GM19438 (cell line): Measurements from ENCODE around the gene DPF3.

Experiments
- ATAC-seq: cut with Tn5 transposase; IDR thresholded peaks from one replicate; pipeline ENCODE4 v1.9.1; 2021; ENCODE audit warnings: low read depth; ENCODE audit not compliant: unreplicated experiment

Gene DPF3

DNA sequence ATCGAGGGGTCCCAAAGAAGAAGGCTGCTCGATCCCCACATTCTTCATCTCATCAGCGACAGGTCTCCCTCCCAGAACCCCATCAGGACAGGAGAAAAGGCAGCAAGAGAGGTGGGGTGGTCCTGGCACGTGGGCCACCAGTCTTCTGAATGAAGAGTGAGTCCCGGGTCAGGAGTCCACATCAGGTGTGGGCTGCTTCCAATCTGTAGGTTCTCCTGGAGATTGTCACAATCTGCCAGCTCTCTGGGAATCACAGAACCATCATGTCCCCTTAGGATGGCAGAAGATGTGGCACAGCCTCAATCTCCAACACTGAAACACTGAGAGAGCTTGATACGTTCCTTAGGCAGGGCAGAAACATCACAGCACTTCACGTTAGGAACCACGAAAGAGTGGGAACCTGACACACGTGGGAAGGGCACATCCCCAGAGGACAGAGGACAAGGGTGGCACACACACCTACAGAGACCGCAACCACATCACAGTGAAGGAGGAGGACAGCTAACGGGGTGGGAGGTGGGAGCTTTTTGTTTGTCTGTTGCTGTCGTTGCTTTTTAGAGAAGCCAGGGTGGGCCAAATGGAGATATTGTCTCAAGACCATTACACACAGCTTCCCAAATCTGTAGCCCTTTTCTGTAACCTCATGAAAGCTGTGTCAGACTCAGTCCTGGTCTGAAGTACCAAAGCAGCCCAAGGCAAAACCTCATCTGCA is 284.5 kb downstream of the DPF3 start:
- ATAC-seq, result no peak

DNA sequence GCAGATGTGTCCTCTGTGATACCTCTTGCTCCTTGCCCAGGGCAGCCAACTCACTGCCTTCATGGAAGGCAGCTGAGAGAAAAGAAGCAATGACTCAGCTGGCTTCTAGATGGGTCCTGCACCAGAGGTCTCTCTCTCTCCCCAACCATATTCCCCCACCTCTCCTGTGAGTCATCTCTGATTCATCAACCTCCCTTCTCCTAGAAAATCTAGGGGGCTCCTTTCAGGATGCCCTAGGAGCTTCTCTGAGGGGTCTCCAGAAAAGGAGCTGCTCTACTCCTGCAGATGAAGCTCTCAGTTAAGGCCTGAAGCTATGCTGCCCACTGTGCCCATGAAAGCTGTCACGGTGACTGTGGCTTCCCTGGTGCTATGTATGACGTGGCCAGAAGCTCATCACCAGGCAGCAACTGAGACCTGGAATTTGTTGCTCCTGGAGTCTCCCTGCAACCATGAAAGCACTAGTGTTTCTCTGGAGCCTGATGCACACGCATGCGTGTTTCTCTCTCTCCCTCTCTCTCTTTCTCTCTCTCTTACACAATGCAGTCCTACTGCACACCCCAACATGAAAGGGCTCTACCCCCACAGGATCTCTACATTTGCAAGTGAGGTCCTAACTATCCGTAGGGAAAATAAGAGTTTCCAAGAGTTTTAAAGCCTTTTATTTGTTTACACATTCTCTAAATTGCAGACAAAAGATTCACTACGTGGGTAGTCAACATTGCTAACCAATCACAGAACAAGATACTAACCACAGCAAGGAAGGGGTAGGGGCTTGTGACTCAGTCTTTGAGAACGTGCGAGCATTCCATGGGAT is 285.3 kb downstream of the DPF3 start:
- no peak for ATAC-seq

DNA sequence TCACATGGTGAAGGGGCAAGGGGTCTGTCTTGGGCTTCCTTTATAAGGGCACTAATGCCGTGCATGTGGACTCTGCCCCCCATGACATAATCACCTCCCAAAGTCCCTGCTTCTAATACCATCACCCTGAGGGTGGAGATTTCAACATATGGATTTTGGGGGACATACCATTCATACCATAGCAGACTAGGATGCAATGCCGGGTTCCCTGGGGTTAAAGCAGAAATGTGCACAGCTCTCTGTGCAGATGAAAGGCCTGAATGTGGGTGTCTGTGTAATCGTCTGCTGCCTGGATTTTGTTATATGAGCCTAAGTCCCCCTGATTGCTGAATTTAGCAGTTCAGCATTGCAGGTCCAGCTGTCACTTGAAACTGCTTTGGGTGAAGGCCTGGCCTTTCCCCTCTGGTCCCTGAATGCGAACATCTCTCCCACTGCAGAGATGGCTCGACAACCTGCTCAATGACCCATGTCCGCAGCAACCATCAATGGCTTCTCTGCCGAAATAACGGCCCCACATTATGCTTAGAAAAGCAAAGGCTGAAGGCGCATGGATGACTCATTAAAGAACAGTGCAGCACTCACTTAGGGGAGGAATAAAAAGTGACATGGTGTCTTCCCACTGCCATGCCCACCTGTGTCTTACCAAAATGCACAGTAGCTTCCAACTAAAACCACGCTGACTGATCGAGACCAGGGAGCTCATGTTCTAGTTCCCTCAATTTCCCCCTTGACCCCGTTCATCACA is 286.3 kb downstream of the DPF3 start:
- no peak for ATAC-seq

DNA sequence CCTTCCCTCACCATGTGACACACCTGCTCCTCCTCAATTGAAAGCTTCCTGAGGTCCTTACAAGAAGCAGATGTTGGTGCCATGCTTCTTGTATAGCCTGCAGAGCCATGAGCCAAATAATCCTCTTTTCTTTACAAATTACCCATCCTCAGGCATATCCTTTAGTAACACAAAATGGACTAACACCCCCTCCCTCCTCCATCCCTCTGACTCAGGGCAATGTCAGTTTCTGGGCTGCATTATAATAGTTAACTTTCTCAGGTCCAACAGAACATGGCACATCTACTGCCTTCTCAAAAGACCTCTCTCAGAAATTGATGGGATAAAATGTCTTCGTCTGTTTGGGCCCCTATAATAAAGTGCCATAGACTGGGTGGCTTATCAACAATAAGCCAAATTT is 287.0 kb downstream of the DPF3 start:
- ATAC-seq, result no peak

DNA sequence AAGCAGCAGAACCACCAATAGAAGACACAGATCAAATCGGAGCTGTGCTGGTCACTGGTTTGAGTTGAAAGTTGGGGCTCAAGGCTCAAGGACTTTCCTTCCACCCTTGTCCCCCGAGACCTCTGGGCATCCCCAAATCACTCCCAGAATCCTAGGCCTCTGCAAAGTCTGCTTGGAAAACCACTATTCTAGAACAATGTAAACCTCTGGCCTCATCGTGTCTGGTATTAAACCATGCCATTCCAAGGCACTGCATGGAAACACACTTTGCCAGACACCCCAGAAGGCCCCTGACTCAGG is 288.0 kb downstream of the DPF3 start:
- no peak for ATAC-seq

DNA sequence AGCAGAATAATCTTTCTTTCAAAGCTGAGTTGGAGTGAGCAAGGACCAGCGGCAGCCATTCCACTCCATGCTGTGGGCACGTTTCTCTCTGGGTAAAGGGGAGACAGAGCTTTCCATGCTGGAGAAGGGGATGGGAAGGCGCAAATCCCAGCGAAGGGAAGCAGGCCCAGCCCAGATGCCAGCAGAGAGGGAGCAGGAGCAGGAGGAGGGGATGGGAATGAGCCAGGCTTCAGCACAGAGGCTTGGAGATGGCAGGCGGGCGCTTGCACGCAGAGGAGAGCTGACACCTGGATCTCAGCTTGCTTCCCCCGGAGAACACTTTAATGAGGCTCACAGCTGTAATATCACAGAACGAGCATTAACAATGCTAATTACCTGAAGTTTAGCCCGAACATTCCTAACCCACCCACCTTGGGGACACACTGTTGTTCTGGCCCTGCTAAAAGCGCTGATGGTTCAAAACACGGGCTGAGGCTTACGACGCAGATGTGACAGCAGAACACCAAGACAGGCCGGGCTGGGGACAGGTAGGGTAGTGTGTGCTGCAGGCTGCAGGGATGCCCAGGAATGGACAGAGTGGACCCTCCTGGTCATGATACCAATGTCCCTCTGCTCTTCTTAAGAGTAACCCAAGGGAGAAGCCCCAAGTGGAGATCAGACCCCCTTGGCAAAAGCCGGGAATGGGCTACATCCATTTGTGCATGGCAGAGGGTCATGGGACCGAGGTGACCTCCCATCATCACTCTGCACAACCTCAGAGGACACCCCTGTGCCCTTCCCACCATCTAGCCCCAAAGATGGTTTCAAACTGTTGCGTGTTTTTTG is 288.6 kb downstream of the DPF3 start:
- no peak for ATAC-seq

DNA sequence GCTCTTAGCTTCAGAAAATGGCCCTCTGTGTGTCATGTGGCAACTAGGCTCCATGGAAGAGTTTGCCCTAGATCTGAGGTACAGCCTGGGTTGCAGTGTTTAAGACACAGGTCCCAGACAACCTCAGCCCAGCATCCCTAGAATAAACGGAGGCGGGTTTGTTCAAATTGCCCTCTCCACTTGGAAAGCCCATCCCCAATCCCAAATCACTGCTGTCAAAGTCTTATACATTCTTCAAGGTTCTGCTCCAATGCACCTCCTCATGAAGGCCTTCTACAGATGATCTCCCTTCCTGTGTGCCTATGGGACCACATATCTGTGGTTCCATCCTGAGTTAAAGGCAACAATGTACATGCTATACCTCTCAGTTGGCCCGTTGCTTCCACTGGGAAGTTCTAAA is 289.8 kb downstream of the DPF3 start:
- ATAC-seq, result no peak

DNA sequence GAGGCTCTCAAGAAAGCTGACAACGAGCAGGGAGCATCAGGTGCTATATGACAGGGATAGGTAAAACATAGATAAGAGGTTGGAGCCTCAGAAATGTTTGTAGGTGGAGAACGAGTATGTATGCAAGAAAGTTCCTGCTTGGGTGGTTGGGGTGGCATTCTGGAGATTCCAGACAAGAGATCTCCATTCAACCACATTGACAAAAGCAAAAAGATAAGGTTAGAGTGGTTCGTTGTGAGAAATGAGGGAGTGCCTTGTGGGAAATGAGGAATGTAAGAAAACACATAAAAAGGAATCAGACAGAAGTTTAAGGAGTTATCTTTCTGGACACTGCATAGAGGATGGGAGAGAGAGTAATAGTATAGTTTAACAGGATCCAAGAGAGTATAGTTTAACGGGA is 290.3 kb downstream of the DPF3 start:
- no peak for ATAC-seq

DNA sequence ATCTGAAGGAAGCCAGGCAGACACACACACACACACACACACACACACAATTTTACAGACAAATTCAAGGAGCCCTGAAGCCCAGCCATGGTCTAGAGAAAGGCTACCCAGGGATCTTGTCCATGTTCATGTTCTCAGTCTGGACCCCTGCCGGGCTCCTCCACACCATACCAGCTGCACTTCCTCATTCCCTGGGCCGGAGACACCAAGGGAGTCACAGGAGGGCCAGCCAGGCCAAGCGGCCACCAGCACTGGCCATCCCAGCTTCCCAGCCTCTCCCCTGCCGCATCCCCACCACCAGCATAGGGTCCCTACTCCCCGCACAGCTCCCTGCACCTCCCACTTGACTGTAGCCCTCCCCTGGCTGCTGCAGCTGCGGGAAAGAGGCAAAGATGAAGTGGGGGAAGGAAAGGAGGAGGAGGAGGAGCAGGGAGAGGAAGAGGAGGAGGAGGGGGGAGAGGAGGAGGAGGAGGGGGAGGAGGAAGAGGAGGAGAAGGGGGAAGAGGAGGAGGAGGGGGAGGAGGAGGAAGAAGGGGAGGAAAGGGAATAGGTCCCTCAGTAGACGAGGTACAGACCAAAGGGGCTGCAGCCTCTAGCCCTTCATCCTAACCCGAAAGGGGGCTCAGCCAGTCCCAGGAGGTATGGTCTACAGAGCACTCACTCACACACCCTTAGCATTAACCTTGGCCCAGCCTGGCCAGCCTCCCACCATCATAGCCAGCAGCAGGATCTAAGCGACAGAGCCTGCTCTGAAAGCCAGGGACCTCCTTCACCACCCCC is 293.2 kb downstream of the DPF3 start:
- ATAC-seq, result no peak

DNA sequence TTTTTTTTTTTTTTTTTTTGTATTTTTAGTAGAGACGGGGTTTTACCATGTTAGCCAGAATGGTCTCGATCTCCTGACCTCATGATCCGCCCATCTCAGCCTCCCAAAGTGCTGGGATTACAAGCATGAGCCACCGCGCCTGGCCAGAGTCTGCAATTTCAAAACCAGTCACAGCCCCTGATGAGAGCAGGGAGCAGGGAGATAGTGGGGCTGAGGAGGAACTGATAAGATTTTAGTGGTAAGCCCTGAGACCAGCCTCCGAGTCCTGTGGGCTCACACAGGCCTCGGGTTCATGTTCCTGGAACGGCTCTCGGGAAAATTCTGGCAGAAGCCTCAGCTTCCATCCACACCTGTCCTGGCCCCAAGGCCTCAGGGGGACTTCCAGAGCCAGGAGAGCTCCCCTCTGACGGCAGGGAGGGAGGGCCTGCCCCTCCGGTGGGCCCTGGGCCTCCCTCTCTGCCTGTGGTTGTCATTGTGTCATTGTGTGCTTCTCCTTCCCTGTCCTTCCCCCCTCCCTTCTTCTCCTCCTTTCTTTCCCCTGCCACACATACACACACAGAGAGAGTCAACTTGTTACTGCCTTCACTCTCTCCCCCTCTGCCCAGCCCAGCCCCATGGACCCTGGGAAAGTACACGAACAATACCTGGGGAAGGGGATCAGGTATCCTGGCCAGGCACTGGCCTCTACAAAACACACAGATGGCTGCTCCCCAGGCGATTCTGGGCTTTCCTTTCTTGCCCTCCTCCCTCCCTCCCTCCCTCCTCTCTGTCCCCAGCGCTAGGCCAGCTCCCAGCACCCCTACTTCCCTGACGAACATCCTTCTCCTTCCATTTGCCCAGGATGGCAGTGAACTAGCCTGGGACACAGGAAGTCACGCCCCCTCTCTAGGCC is 294.1 kb downstream of the DPF3 start:
- ATAC-seq, result no peak

DNA sequence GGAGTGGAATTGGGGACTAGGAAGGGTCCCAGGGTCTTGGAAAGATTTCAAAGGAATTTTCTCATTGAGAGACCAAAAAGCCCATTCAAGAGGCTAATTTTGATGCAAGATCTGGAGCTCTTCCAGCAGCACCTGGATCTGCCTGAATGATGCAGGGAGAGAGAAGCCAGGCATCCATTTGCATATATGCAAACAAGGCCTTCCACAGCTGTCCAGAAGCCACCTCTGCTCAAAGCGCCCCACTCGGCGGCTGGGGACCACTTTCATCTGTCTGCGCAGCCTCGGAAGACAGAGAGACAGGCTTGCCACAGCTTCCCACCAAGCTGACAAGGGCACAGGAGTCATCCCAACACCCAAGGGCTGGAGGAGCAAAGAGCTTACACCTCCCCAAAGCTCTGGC is 295.6 kb downstream of the DPF3 start:
- ATAC-seq, result no peak

DNA sequence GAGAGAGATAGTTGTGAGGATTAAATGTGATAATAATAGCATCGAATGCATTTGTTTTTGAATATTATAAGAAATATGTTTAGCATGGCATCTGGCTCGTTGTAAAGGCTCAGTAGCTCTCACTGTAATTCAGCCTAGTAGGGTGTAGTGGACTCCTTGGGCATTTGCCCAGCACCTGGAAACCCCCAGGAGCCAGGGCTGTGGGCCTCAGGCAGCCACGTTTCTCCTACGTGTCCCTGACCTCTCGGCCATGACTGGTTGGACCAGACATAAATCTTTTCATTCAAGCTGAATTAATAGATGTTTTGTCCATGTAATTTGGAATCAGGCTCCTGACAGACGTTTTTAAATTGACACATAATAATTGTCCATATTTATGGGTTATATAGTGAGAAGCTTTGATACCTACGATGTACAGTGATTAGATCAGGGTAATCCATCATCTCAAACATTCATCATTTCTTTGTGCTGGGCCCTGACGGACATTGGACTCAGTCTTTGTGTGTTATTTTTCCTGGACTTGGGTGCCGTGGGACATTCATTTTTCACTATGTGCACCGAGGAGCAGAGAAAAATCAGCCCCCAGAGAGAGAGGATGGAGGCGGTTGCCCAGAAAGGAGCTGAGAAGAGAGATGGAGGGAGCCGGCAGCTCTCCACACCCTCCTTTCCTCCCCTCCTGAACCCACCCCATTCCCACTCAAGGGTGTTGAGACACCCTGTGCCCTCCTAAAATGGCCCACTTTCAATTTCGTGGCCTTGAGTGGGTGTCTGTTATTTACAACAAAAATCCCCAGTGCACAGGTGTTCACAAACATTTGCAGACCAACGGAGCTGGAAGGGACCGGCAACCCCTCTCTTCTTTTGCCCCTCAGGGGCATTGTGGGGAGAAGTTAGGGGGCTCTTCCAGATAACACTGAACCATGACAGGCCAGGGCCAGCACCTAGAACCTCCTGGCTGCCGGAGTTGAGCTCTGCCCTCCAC is 296.4 kb downstream of the DPF3 start:
- ATAC-seq, result no peak

DNA sequence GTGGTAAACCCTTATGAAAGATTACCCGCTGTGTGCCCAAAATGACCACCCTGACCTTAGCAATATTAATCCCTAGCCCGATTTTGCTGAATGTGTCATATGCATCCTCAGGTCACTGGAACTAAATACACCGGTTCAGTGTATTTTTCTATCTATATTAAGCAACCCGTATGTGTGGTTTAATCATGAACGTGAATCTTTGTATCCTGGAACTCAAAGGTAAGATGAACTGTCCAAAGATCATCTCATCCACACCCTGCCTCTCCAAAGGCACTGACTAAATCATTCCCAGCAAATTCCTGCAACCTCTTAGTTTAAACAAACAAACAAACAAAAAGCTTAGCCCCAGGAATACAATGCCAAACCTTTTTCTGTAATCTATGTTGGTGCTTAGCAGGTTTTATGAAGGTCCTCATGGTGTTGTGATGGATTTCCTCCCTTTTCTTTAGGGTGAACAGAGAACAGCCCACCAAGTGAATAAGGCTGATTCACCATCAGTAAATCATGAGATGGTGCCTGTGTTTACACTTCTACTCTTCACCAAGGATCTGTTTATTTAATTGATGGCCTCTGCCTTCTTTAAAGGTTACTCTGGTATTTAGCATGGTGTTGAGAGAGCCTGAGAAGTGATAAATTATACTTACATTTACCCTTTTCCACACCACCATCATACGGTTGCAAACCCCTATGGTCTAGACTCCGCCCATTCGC is 298.6 kb downstream of the DPF3 start:
- no peak for ATAC-seq

DNA sequence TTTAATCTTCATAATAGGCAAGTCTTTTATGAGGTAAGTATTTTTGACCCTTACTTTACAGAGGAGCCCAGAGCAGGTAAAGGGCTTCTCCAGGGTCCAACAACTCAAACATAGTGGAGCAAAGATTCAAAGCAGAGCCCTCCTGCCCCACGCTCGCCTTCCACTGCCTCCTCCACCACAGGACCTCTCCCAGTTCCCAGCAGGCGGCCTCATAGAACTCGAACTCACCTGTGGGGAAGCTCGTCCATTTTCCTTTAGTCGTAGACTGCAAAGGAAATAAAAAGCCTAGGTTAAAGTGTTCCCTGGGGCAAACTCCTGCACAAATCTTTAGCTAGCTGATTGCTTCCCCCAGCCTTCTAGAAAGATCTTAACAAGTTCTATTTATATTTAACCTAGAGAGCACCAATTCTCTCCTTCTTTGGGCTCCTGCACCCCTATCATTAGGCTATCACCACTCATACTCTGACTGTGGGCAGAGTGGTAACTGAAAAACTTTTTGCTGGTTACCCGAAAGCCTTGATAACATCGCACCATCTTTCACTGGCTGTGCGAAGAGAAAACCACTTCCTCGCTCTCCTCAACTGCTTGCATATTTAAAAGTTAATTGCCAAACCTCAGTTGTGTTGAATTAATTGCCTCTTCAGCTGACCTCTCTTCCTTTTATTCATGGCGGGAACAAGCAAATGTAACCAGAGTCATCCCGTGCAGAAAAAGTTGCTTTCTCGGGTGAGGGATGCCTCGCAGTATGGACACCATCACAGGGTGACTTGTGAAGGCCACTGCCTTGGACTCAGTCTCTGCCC is 299.6 kb downstream of the DPF3 start:
- peak; percentile 69 for ATAC-seq

DNA sequence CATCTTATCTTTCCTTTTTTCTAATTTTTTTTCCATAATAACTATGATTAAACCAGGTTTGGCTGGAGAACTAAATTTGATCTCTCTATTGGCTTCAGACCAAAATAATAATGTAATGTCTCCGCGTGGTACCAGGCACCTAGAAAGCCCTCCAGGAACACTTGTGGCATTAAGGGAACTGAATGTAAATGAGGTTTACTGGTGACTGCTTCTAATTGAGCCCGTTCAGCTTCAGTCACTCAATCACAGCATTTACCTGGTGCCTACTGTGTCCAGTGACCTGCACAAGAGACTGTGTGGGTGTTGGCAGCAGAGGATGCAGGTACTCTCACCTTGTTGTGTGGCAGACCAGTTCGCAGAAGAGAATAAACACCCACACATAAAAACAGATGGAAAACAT is 302.5 kb downstream of the DPF3 start:
- no peak for ATAC-seq

DNA sequence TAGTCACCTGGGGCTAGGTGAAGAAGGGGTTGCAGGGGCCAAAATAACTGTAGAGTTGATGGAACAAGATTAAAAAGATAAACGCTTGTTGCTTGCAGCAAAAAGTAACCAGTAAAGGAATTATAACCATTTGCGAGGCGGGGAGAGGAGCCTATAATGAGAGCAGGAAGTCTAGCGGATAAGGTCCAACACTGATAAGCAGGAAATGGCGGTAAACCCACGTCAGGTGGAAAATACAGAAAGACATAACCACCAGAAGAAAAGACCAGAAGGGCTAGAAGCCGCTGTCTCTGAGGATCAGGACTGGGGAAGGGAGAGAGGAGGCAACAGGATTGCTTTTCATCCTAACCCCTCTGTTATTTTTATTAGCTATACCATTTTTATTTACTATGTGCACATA is 303.3 kb downstream of the DPF3 start:
- ATAC-seq, result no peak

DNA sequence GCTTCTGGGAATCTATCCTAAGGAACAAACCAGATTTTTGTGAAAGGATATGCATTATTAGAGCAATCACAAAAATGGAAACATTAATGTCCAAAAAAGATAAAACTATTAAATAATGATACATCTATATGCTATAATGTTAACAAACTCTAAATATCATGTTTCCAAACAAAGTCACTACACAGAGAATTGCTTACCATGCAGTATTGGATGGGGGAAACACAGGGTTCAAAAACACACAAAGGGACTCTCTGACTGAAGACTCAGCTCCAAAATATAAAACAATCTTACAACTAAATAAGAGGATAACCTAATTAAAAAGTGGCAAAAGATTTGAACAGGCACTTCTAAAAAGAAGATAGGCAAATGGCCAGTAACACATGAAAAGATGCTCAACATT is 304.2 kb downstream of the DPF3 start:
- no peak for ATAC-seq
